HEK293 (cell line): ENCODE data around the gene FKBP4.

ENCODE experiments used
- CTCF ChIA-PET: fragments of 350-600 bp; formaldehyde crosslinking; extraction: SDS; loops from one replicate; lab custom pipeline; 2021; ENCODE audit warnings: antibody characterized with exemption; lab: Yijun Ruan, JAX
- POLR2A ChIA-PET: fragments of 300-600 bp; formaldehyde crosslinking; extraction: SDS; loops from one replicate; lab custom pipeline; 2020; ENCODE audit warnings: antibody characterized with exemption, inconsistent platforms; lab: Yijun Ruan, JAX
- H3K27ac ChIP-seq: fragments of 200-500 bp; sonication (Bioruptor generic); 2 replicates; pipeline ENCODE4 v1.5.1; 2014; ENCODE audit warnings: low read depth, low read length, control low read depth, inconsistent platforms; ENCODE audit errors: extremely low read depth
- H3K36me3 ChIP-seq, 2 experiments: fragments of 200-500 bp in 1 of 2; sonication (Bioruptor generic) in 1 of 2; 1 replicate in 1 of 2; 2 replicates in 1 of 2; pipeline ENCODE4 v1.5.1; 2014 to 2017; ENCODE audit warnings: inconsistent platforms in 2 of 2, low read length in 2 of 2; ENCODE audit not compliant: control insufficient read depth in 2 of 2, insufficient read depth in 1 of 2
- H3K4me1 ChIP-seq: fragments of 200-500 bp; sonication (Bioruptor generic); 2 replicates; pipeline ENCODE4 v1.5.1; 2014; ENCODE audit warnings: mild to moderate bottlenecking, low read length, inconsistent platforms; ENCODE audit not compliant: control insufficient read depth, insufficient read depth
- H3K4me3 ChIP-seq: 2 replicates; pipeline ENCODE4 v1.5.1; 2011; ENCODE audit warnings: low read depth, mild to moderate bottlenecking, control low read depth, low read length, moderate library complexity
- H3K9me3 ChIP-seq: fragments of 200-500 bp; sonication (Bioruptor generic); 2 replicates; pipeline ENCODE4 v1.5.1; 2014; ENCODE audit warnings: low read depth, low read length, inconsistent platforms; ENCODE audit not compliant: control insufficient read depth, insufficient read depth
- KLF7 ChIP-seq: fragments of 450-650 bp; formaldehyde crosslinking; IDR thresholded peaks from 2 replicates; pipeline ENCODE4 v1.5.1; 2016; ENCODE audit warnings: missing biosample characterization, missing genetic modification characterization, borderline replicate concordance
- REST ChIP-seq: fragments of 450-650 bp; formaldehyde crosslinking; IDR thresholded peaks from 2 replicates; pipeline ENCODE4 v1.5.1; 2016; ENCODE audit warnings: missing biosample characterization, missing genetic modification characterization
- SALL2 ChIP-seq: fragments of 450-650 bp; formaldehyde crosslinking; IDR thresholded peaks from 2 replicates; pipeline ENCODE4 v1.5.0; 2017; ENCODE audit warnings: missing biosample characterization, mild to moderate bottlenecking, missing genetic modification characterization, borderline replicate concordance
- TRIM28 ChIP-seq: IDR thresholded peaks from 2 replicates; pipeline ENCODE4 v1.6.1; 2011; ENCODE audit warnings: low read length, control low read depth, borderline replicate concordance
- TSHZ1 ChIP-seq: fragments of 450-650 bp; formaldehyde crosslinking; IDR thresholded peaks from 2 replicates; pipeline ENCODE4 v1.5.1; 2016; ENCODE audit warnings: missing biosample characterization, missing genetic modification characterization, borderline replicate concordance
- YY2 ChIP-seq: fragments of 450-650 bp; formaldehyde crosslinking; IDR thresholded peaks from 2 replicates; pipeline ENCODE4 v1.5.1; 2016; ENCODE audit warnings: missing biosample characterization, missing genetic modification characterization
- ZFP37 ChIP-seq: fragments of 450-650 bp; formaldehyde crosslinking; IDR thresholded peaks from 2 replicates; pipeline ENCODE4 v1.5.1; 2016; ENCODE audit warnings: missing biosample characterization, missing genetic modification characterization
- ZFP69B ChIP-seq: fragments of 450-650 bp; formaldehyde crosslinking; IDR thresholded peaks from 2 replicates; pipeline ENCODE4 v1.5.1; 2016; ENCODE audit warnings: missing biosample characterization, missing genetic modification characterization
- ZNF157 ChIP-seq: fragments of 450-650 bp; formaldehyde crosslinking; IDR thresholded peaks from 2 replicates; pipeline ENCODE4 v1.5.1; 2016; ENCODE audit warnings: missing biosample characterization, missing genetic modification characterization
- ZNF169 ChIP-seq: fragments of 450-650 bp; formaldehyde crosslinking; IDR thresholded peaks from 2 replicates; pipeline ENCODE4 v1.5.1; 2016; ENCODE audit warnings: missing biosample characterization, missing genetic modification characterization
- ZNF341 ChIP-seq: fragments of 450-650 bp; formaldehyde crosslinking; IDR thresholded peaks from 2 replicates; pipeline ENCODE4; 2016; ENCODE audit warnings: low read depth, missing biosample characterization, missing genetic modification characterization
- ZNF354C ChIP-seq: fragments of 450-650 bp; formaldehyde crosslinking; IDR thresholded peaks from 2 replicates; pipeline ENCODE4 v1.5.1; 2016; ENCODE audit warnings: missing biosample characterization, missing genetic modification characterization, low read depth, borderline replicate concordance
- ZNF366 ChIP-seq: fragments of 450-650 bp; formaldehyde crosslinking; conservative IDR thresholded peaks from 2 replicates; pipeline ENCODE4 v1.5.1; 2016; ENCODE audit warnings: missing biosample characterization, missing genetic modification characterization
- ZNF416 ChIP-seq: fragments of 450-650 bp; formaldehyde crosslinking; IDR thresholded peaks from 2 replicates; pipeline ENCODE4 v1.5.1; 2016; ENCODE audit warnings: missing biosample characterization, missing genetic modification characterization
- ZNF660 ChIP-seq: fragments of 450-650 bp; IDR thresholded peaks from 2 replicates; pipeline ENCODE4 v1.5.1; 2018; ENCODE audit warnings: missing biosample characterization, mild to moderate bottlenecking, missing genetic modification characterization
- TF ChIP-seq, protein P1 (sequence below): fragments of 450-650 bp; formaldehyde crosslinking; IDR thresholded peaks from 2 replicates; pipeline ENCODE4 v1.5.1; 2016; ENCODE audit warnings: missing biosample characterization, missing genetic modification characterization
- TF ChIP-seq, protein P2 (sequence below): fragments of 450-650 bp; formaldehyde crosslinking; conservative IDR thresholded peaks from 2 replicates; pipeline ENCODE4 v1.5.1; 2016; ENCODE audit warnings: low read depth, missing biosample characterization, missing genetic modification characterization
- TF ChIP-seq, protein P3 (sequence below): fragments of 450-650 bp; formaldehyde crosslinking; IDR thresholded peaks from 2 replicates; pipeline ENCODE4 v1.5.1; 2016; ENCODE audit warnings: missing biosample characterization, missing genetic modification characterization

The FKBP4 gene

DNA sequence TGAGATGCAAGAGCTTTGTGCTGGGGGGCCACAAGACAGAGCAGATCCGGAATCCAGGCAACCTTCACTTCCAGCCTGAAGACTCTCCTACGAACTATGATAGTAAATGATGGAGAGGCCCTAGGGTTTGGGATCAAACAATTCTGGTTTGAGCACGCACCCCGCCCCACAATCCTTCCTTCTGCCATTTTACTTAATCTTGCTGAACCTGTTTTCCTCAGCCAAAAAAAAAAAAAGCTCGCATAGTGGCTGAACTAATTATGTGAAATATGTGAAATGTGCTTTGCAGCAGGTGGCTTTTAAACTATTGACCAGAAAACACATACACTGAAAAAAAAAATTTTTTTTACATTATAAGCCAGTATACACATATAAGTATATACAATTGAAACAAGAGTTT lies 17.0 kb downstream of the FKBP4 start:
- peaks cover 5% of the 10 kb centered on the region; the same call in 1 of the 2 replicates for H3K4me1 ChIP-seq
- no peak overlapping the region for H3K27ac ChIP-seq
- POLR2A ChIA-PET = no interaction called here
- peak overlapping the region; percentile 42 for H3K4me3 ChIP-seq
- H3K36me3 ChIP-seq = peaks cover 10 to 20% of the 10 kb centered on the region in 2 experiments; a peak in 2 of 3 replicates
- CTCF ChIA-PET = interaction anchor here (0.5 to 1.4 kb wide), 4 partner anchors 16 to 154 kb away, joined by 4 to 7 read pairs (median 6); no protein-coding TSS in a partner anchor
- no peak for TF ChIP-seq ZNF157 (tag by site-specific recombination)
- TF ChIP-seq, protein P1, sequence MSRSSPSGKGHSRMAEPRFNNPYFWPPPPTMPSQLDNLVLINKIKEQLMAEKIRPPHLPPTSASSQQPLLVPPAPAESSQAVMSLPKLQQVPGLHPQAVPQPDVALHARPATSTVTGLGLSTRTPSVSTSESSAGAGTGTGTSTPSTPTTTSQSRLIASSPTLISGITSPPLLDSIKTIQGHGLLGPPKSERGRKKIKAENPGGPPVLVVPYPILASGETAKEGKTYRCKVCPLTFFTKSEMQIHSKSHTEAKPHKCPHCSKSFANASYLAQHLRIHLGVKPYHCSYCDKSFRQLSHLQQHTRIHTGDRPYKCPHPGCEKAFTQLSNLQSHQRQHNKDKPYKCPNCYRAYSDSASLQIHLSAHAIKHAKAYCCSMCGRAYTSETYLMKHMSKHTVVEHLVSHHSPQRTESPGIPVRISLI (tag by site-specific recombination) = peak; percentile 41; the same call in 1 of the 2 replicates
- no peak for TF ChIP-seq ZNF660 (tag by site-specific recombination)
- no peak for TF ChIP-seq TRIM28
- TF ChIP-seq ZNF354C (tag by site-specific recombination) = no peak
- no peak for TF ChIP-seq REST (tag by site-specific recombination)
- TF ChIP-seq ZNF169 (tag by site-specific recombination) = no peak
- H3K9me3 ChIP-seq = no peaks in the 10 kb centered on the region

- Histone ChIP-seq H3K36me3 (peaks cover 7 to 19% of the 10 kb centered on the region in 2 experiments; a peak in 2 of 3 replicates), H3K27ac (peak within 1 kb of the TSS; percentile 85)
- CTCF ChIA-PET = interaction anchor here (0.6 to 1.5 kb wide), 8 partner anchors 8 to 73 kb away, joined by 3 to 6 read pairs (median 4); no protein-coding TSS in a partner anchor
- peak; percentile 68; the same call in 1 of the 2 replicates for TF ChIP-seq YY2 (tag by site-specific recombination)
- TF ChIP-seq, protein P2, sequence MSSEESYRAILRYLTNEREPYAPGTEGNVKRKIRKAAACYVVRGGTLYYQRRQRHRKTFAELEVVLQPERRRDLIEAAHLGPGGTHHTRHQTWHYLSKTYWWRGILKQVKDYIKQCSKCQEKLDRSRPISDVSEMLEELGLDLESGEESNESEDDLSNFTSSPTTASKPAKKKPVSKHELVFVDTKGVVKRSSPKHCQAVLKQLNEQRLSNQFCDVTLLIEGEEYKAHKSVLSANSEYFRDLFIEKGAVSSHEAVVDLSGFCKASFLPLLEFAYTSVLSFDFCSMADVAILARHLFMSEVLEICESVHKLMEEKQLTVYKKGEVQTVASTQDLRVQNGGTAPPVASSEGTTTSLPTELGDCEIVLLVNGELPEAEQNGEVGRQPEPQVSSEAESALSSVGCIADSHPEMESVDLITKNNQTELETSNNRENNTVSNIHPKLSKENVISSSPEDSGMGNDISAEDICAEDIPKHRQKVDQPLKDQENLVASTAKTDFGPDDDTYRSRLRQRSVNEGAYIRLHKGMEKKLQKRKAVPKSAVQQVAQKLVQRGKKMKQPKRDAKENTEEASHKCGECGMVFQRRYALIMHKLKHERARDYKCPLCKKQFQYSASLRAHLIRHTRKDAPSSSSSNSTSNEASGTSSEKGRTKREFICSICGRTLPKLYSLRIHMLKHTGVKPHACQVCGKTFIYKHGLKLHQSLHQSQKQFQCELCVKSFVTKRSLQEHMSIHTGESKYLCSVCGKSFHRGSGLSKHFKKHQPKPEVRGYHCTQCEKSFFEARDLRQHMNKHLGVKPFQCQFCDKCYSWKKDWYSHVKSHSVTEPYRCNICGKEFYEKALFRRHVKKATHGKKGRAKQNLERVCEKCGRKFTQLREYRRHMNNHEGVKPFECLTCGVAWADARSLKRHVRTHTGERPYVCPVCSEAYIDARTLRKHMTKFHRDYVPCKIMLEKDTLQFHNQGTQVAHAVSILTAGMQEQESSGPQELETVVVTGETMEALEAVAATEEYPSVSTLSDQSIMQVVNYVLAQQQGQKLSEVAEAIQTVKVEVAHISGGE (tag by site-specific recombination) = peak; percentile 76
- TF ChIP-seq ZFP69B (tag by site-specific recombination) = peak; percentile 91
- TF ChIP-seq ZNF416 (tag by site-specific recombination) = no peak
- TF ChIP-seq KLF7 (tag by site-specific recombination) = peak; percentile 65; the same call in 1 of the 2 replicates
- TF ChIP-seq ZFP37 (tag by site-specific recombination) = peak; percentile 94
- peak; percentile 92 for TF ChIP-seq TSHZ1 (tag by site-specific recombination)
- TF ChIP-seq, protein P3, sequence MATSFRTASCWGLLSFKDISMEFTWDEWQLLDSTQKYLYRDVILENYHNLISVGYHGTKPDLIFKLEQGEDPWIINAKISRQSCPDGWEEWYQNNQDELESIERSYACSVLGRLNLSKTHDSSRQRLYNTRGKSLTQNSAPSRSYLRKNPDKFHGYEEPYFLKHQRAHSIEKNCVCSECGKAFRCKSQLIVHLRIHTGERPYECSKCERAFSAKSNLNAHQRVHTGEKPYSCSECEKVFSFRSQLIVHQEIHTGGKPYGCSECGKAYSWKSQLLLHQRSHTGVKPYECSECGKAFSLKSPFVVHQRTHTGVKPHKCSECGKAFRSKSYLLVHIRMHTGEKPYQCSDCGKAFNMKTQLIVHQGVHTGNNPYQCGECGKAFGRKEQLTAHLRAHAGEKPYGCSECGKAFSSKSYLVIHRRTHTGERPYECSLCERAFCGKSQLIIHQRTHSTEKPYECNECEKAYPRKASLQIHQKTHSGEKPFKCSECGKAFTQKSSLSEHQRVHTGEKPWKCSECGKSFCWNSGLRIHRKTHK (tag by site-specific recombination) = no peak
- no peak for TF ChIP-seq SALL2 (tag by site-specific recombination)
- TF ChIP-seq ZNF366 (tag by site-specific recombination) = peak; percentile 54
- peak; percentile 80 for TF ChIP-seq ZNF341 (tag by site-specific recombination)
Observed at GRCh38 chr12:2812290-2813213, 17.8 kb downstream of the FKBP4 start, which contains the start of gene ITFG2. Gene ITFG2 (plus strand): TSS chr12:2812668. CDS start chr12:2812761, 93 bp downstream.

More at GRCh38 chr12:2812290-2813213, 17.8 kb downstream of the FKBP4 start, which contains the start of gene ITFG2:
- POLR2A ChIA-PET = interaction anchor here (0.7 to 2.8 kb wide), 4 partner anchors 8 to 44 kb away, joined by 4 to 11 read pairs (median 6); partner anchors contain the start of genes FKBP4 and TEX52
- H3K4me3 ChIP-seq = peak within 1 kb of the TSS; percentile 91
- peaks cover 5% of the 10 kb centered on the region; the same call in 1 of the 2 replicates for H3K4me1 ChIP-seq
- no peaks in the 10 kb centered on the region for H3K9me3 ChIP-seq
